GM12878 (cell line): ENCODE results near the gene SLC1A5. TPM values are rescaled to one million over a fixed set of nuclear protein-coding genes. Genes with fewer than 3 reads are reported as not detected.

Experiments used
- BHLHE40 ChIP-seq, 2 experiments: fragments of 450-650 bp in 1 of 2; IDR thresholded peaks; 2 replicates each; pipeline ENCODE4 v1.6.1; 2011 to 2017; ENCODE audit warnings: low read depth in 2 of 2, borderline replicate concordance in 1 of 2, improper control_type of control experiment in 1 of 2, low read length in 1 of 2, mild to moderate bottlenecking in 1 of 2
- ESRRA ChIP-seq: IDR thresholded peaks from 2 replicates; pipeline ENCODE4 v1.6.1; 2012; ENCODE audit warnings: mild to moderate bottlenecking, low read length, improper control_type of control experiment
- HCFC1 ChIP-seq: fragments of 150-350 bp; IDR thresholded peaks from 2 replicates; pipeline ENCODE4 v1.6.1; 2014; ENCODE audit warnings: low read length
- IRF5 ChIP-seq: fragments of 450-650 bp; IDR thresholded peaks from 2 replicates; pipeline ENCODE4 v1.6.1; 2017; ENCODE audit warnings: borderline replicate concordance
- KAT2A ChIP-seq: conservative IDR thresholded peaks from 2 replicates; pipeline ENCODE4 v1.6.1; 2011; ENCODE audit warnings: low read depth, low read length; ENCODE audit not compliant: control insufficient read depth
- KDM1A ChIP-seq: fragments of 200-600 bp; sonication (generic); IDR thresholded peaks from 2 replicates; pipeline ENCODE4 v1.6.1; 2016; ENCODE audit warnings: borderline replicate concordance
- NFXL1 ChIP-seq: fragments of 450-650 bp; IDR thresholded peaks from 2 replicates; pipeline ENCODE4 v1.6.1; 2017; ENCODE audit warnings: antibody characterized with exemption, mild to moderate bottlenecking, borderline replicate concordance
- NFYA ChIP-seq: IDR thresholded peaks from 2 replicates; pipeline ENCODE4 v1.6.1; 2011; ENCODE audit warnings: low read depth, mild to moderate bottlenecking, low read length, improper control_type of control experiment, borderline replicate concordance
- STAT1 ChIP-seq: fragments of 450-650 bp; conservative IDR thresholded peaks from 2 replicates; pipeline ENCODE4 v1.6.1; 2014; ENCODE audit warnings: antibody characterized with exemption, mild to moderate bottlenecking
- polyA plus RNA-seq, 11 experiments: library from polyadenylated mRNA; depleted of rRNA in 4 of 11; unstranded in 6 of 11; stranded (reverse) in 5 of 11; fragments of >200 nt; fragmentation: Nextera tagmentation in 4 of 11; fragmentation: Illumina TruSeq in 1 of 11; extraction: Ambion mirVana in 4 of 11; extraction: Trizol in 1 of 11; gene quantifications; 1 replicate in 1 of 11; 2 replicates in 10 of 11; pipeline versions ENCODE4 v1.2.1 to v1.2.3, GENCODE V29; 2011 to 2016; ENCODE audit warnings: inconsistent platforms in 2 of 11, missing spikeins in 2 of 11, low read depth in 1 of 11
- total RNA-seq, 4 experiments: library from RNA; depleted of rRNA in 3 of 4; stranded (reverse); fragments of >200 nt in 3 of 4; fragmentation: Illumina TruSeq in 1 of 4; extraction: Trizol in 1 of 4; gene quantifications; 2 replicates each; pipeline versions ENCODE4 v1.2.1 to v1.2.3, GENCODE V29; 2013 to 2021
- TF ChIP-seq, protein P1 (sequence below): fragments of 450-650 bp; IDR thresholded peaks from 2 replicates; pipeline ENCODE4 v1.6.1; 2018; ENCODE audit warnings: borderline replicate concordance, mild to moderate bottlenecking; ENCODE audit not compliant: partially characterized antibody
- TF ChIP-seq, protein P2 (sequence below): fragments of 450-650 bp; IDR thresholded peaks from 2 replicates; pipeline ENCODE4 v1.6.1; 2017; ENCODE audit warnings: antibody characterized with exemption, mild to moderate bottlenecking, moderate library complexity
- TF ChIP-seq, protein P3 (sequence below): fragments of 150-350 bp; IDR thresholded peaks from 2 replicates; pipeline ENCODE4 v1.6.1; 2014; ENCODE audit warnings: mild to moderate bottlenecking, low read depth, low read length
- TF ChIP-seq, protein P4 (sequence below): IDR thresholded peaks from 2 replicates; pipeline ENCODE4 v1.6.1; 2012; ENCODE audit warnings: mild to moderate bottlenecking, low read depth, low read length

The SLC1A5 gene
- total and polyA plus RNA-seq, 10 of the 15 experiments (the other 5 are each of a cell fraction or from before 2014, with no cell fraction given), result 9.1 to 129 (median 60.9) TPM

DNA sequence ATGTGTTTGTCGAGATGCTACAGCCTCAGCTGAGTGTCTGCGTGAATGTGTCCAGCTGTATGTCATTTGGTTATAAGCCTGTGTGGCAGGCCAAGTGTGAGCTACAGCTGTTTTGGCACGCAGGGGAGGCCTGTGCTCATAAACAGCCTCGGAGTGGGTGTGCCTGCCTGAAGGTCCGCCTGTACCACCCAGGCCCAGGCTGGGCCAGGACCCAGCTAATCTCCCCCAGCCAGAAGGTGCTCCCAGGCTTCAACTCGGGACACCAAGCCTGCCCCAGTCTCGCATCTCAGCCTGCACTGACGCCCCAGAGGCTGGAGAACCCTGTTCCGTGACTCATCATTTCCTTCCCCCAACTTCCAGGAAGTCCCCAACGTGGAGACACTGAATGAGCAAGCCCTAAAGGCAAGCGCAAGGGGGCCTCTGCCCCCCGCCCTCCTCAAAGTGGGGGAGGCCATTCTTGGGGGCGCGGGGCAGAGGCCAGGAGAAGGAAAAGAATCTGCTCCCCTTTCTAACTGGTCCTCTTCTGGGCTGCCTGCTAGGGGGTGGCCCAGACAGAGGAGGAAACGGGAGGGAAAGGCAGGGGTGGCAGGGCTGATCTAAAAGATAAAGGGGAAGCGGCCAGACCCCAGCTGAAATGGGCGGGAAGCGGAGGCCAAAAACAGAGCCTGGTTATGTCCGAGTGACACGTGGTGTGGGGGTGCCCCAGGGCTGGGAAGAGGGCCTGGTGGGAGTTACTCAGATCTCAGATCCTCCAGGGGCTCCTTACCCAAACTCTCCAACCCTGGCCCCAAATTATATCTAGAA lies 2.0 kb downstream of the SLC1A5 start (continued):
- TF ChIP-seq, protein P1, sequence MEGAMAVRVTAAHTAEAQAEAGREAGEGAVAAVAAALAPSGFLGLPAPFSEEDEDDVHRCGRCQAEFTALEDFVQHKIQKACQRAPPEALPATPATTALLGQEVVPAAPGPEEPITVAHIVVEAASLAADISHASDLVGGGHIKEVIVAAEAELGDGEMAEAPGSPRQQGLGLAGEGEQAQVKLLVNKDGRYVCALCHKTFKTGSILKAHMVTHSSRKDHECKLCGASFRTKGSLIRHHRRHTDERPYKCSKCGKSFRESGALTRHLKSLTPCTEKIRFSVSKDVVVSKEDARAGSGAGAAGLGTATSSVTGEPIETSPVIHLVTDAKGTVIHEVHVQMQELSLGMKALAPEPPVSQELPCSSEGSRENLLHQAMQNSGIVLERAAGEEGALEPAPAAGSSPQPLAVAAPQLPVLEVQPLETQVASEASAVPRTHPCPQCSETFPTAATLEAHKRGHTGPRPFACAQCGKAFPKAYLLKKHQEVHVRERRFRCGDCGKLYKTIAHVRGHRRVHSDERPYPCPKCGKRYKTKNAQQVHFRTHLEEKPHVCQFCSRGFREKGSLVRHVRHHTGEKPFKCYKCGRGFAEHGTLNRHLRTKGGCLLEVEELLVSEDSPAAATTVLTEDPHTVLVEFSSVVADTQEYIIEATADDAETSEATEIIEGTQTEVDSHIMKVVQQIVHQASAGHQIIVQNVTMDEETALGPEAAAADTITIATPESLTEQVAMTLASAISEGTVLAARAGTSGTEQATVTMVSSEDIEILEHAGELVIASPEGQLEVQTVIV, result no peak
- TF ChIP-seq, protein P2, sequence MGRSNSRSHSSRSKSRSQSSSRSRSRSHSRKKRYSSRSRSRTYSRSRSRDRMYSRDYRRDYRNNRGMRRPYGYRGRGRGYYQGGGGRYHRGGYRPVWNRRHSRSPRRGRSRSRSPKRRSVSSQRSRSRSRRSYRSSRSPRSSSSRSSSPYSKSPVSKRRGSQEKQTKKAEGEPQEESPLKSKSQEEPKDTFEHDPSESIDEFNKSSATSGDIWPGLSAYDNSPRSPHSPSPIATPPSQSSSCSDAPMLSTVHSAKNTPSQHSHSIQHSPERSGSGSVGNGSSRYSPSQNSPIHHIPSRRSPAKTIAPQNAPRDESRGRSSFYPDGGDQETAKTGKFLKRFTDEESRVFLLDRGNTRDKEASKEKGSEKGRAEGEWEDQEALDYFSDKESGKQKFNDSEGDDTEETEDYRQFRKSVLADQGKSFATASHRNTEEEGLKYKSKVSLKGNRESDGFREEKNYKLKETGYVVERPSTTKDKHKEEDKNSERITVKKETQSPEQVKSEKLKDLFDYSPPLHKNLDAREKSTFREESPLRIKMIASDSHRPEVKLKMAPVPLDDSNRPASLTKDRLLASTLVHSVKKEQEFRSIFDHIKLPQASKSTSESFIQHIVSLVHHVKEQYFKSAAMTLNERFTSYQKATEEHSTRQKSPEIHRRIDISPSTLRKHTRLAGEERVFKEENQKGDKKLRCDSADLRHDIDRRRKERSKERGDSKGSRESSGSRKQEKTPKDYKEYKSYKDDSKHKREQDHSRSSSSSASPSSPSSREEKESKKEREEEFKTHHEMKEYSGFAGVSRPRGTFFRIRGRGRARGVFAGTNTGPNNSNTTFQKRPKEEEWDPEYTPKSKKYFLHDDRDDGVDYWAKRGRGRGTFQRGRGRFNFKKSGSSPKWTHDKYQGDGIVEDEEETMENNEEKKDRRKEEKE, result no peak
- TF ChIP-seq NFXL1 (no peak), ESRRA (no peak), STAT1 (no peak), HCFC1 (no peak), BHLHE40 (IDR thresholded peaks at IDR 0.05; ENCODE audit: borderline replicate concordance in 1 of 2, low read depth in 2 of 2, low read length in 1 of 2) (peak in 1 of 2 experiments; percentile 54; a peak in 3 of 4 replicates), IRF5 (no peak), KAT2A (no peak), NFYA (no peak), KDM1A (no peak)
- TF ChIP-seq, protein P3, sequence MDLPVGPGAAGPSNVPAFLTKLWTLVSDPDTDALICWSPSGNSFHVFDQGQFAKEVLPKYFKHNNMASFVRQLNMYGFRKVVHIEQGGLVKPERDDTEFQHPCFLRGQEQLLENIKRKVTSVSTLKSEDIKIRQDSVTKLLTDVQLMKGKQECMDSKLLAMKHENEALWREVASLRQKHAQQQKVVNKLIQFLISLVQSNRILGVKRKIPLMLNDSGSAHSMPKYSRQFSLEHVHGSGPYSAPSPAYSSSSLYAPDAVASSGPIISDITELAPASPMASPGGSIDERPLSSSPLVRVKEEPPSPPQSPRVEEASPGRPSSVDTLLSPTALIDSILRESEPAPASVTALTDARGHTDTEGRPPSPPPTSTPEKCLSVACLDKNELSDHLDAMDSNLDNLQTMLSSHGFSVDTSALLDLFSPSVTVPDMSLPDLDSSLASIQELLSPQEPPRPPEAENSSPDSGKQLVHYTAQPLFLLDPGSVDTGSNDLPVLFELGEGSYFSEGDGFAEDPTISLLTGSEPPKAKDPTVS, result no peak
- TF ChIP-seq, protein P4, sequence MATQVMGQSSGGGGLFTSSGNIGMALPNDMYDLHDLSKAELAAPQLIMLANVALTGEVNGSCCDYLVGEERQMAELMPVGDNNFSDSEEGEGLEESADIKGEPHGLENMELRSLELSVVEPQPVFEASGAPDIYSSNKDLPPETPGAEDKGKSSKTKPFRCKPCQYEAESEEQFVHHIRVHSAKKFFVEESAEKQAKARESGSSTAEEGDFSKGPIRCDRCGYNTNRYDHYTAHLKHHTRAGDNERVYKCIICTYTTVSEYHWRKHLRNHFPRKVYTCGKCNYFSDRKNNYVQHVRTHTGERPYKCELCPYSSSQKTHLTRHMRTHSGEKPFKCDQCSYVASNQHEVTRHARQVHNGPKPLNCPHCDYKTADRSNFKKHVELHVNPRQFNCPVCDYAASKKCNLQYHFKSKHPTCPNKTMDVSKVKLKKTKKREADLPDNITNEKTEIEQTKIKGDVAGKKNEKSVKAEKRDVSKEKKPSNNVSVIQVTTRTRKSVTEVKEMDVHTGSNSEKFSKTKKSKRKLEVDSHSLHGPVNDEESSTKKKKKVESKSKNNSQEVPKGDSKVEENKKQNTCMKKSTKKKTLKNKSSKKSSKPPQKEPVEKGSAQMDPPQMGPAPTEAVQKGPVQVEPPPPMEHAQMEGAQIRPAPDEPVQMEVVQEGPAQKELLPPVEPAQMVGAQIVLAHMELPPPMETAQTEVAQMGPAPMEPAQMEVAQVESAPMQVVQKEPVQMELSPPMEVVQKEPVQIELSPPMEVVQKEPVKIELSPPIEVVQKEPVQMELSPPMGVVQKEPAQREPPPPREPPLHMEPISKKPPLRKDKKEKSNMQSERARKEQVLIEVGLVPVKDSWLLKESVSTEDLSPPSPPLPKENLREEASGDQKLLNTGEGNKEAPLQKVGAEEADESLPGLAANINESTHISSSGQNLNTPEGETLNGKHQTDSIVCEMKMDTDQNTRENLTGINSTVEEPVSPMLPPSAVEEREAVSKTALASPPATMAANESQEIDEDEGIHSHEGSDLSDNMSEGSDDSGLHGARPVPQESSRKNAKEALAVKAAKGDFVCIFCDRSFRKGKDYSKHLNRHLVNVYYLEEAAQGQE, result no peak
